ENCODE measurements around the gene LRCH1. TPM values are rescaled to one million over a fixed set of nuclear protein-coding genes. Genes with fewer than 3 reads are reported as not detected.

The LRCH1 gene
- total RNA-seq, 1 experiment from 2014 or later = 27.0 TPM

DNA sequence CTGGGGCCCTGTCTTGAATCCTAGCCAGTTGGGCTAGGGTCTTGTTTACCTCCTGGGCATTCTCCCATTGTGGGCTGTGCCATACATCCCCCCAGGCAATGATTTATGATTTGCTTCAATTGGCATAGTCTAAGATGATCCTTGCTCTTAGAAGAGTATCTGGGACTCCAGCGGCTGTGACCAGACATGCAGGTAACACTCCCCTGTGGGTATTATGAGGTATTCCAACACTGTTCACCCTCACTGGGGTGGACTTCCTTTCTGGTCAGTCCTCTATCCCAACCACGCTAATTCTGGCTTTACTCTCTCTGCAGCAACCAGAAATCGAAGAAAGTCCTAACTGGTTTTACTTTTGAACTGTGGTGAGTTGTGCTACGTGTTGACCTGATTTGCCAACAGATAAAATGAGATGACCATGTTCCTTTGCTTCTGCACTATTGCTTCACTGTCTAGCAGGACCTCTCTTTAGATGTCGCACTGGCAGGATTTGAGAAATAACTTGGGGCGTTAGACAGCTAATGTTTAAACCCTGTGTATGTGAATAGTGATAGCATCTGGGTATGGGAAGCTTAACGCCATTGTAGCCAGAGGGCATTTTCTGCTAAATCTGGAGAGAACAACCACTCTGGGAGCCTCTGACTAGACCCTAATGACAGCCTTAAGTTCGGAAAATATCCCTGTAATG, 6.7 kb upstream of the LRCH1 start:
- H3K36me3 ChIP-seq (ENCODE audit: control insufficient read depth, insufficient read depth, low read length) = no peaks in the 10 kb centered on the region
- H3K9me3 ChIP-seq = no peaks in the 10 kb centered on the region
- Mint-ChIP-seq H3K4me1 (ENCODE audit: low read depth, unreplicated experiment) (peaks cover 8% of the 10 kb centered on the region), H3K4me3 (ENCODE audit: unreplicated experiment) (no peak overlapping the region), H3K27ac (ENCODE audit: unreplicated experiment) (no peak overlapping the region), H3K9me3 (ENCODE audit: unreplicated experiment) (no peaks in the 10 kb centered on the region), H3K36me3 (ENCODE audit: insufficient read depth, unreplicated experiment) (no peaks in the 10 kb centered on the region), H3K27me3 (ENCODE audit: insufficient read depth, unreplicated experiment) (no peaks in the 10 kb centered on the region)
- no TSS peak for BruUV-seq (replicated peaks)
- no peak for DNase-seq
- POLR2A ChIA-PET = no interaction called here
- H3K4me3 ChIP-seq (ENCODE audit: low read depth, low read length) = no peak overlapping the region
- peaks cover 14% of the 10 kb centered on the region for H3K4me1 ChIP-seq
- no peak for TF ChIP-seq CTCF (IDR thresholded peaks at IDR 0.05; ENCODE audit: insufficient read depth in 1 of 2, low read depth in 1 of 2, low read length in 1 of 2, severe bottlenecking in 1 of 2, unreplicated experiment in 1 of 2)
- H3K27me3 ChIP-seq (replicated peaks; ENCODE audit: control insufficient read depth, insufficient read depth, low read length) = no peaks in the 10 kb centered on the region
- intact Hi-C loops (cut with micrococcal nuclease; ENCODE audit: unreplicated experiment) = no loop called here
- CTCF ChIA-PET = no interaction called here

DNA sequence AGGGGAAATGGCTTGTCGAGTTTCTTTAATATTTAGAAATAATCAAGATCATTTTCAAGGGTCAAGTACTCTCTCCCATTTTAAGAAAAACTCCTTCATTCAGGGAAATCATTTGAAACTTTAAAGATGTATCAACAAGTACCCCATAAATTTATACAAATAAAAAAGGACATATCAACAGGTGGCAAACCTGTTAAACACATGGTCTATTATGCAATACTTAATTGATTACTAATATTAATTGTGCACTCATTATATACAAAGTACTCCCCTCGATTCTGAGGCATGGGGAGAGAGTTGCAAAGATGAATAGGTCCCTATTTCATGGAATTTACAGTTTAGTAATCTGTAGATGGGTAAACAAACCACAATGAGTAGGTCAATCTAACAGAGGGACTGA, 2.1 kb upstream of the LRCH1 start:
- CTCF ChIA-PET = interaction anchor here (0.7 to 3.0 kb wide), 3 partner anchors 28 to 171 kb away, joined by 3 to 32 read pairs (median 5); no protein-coding TSS in a partner anchor

More for the DNA sequence above, 2.1 kb upstream of the LRCH1 start:
- H3K9me3 Mint-ChIP-seq (ENCODE audit: unreplicated experiment) = no peaks in the 10 kb centered on the region
- intact Hi-C loops (cut with micrococcal nuclease; ENCODE audit: unreplicated experiment) = loop anchor here (1.0 to 5.0 kb wide), 4 partner anchors 58 to 170 kb away; no protein-coding TSS in a partner anchor
- H3K4me1 Mint-ChIP-seq (ENCODE audit: low read depth, unreplicated experiment) = peaks cover 19% of the 10 kb centered on the region
- H3K4me3 ChIP-seq (ENCODE audit: low read depth, low read length) = no peak overlapping the region
- H3K27ac Mint-ChIP-seq (ENCODE audit: unreplicated experiment) = no peak overlapping the region
- no peaks in the 10 kb centered on the region for H3K27me3 ChIP-seq (replicated peaks; ENCODE audit: control insufficient read depth, insufficient read depth, low read length)
- H3K36me3 Mint-ChIP-seq (ENCODE audit: insufficient read depth, unreplicated experiment) = peaks cover 6% of the 10 kb centered on the region
- no peaks in the 10 kb centered on the region for H3K27me3 Mint-ChIP-seq (ENCODE audit: insufficient read depth, unreplicated experiment)
- DNase-seq = no peak
- no peaks in the 10 kb centered on the region for H3K36me3 ChIP-seq (ENCODE audit: control insufficient read depth, insufficient read depth, low read length)
- POLR2A ChIA-PET = no interaction called here
- no peak for TF ChIP-seq CTCF (IDR thresholded peaks at IDR 0.05; ENCODE audit: insufficient read depth in 1 of 2, low read depth in 1 of 2, low read length in 1 of 2, severe bottlenecking in 1 of 2, unreplicated experiment in 1 of 2)
- no peak overlapping the region for H3K4me3 Mint-ChIP-seq (ENCODE audit: unreplicated experiment)
- no TSS peak for BruUV-seq (replicated peaks)
- H3K9me3 ChIP-seq = no peaks in the 10 kb centered on the region
- peaks cover 22% of the 10 kb centered on the region for H3K4me1 ChIP-seq

All from Caco-2 (cell line).